ENCODE results near the gene PAX2.

- TF ChIP-seq TAF1 (IDR thresholded peaks at IDR 0.05; ENCODE audit: low read depth, low read length) (no peak), PAX5 (IDR thresholded peaks at IDR 0.05; ENCODE audit: insufficient read depth, low read length, severe bottlenecking) (no peak), POLR2A (IDR thresholded peaks at IDR 0.05; ENCODE audit: low read depth, low read length) (no peak), POLR2AphosphoS5 (IDR thresholded peaks at IDR 0.05; ENCODE audit: low read depth, low read length) (no peak), SPI1 (IDR thresholded peaks at IDR 0.05; ENCODE audit: low read depth, low read length) (no peak)
Measured at GRCh38 chr10:100750291-100751210, 5.2 kb downstream of the PAX2 start.
